Measurements from ENCODE around the gene LANCL3.
"Not testable (repeated sequence)": the region's sequence is repeated elsewhere in the genome, so short reads cannot be mapped to it uniquely, and the experiment has no call there.

LANCL3 gene

GRCh38 chrX:37638047-37638446, 66.6 kb downstream of the LANCL3 start:
- no peak for DNase-seq

- no peak for DNase-seq
Measured at GRCh38 chrX:37640142-37640541, 68.7 kb downstream of the LANCL3 start.

- DNase-seq, result no peak
Measured at GRCh38 chrX:37641859-37642258, 70.4 kb downstream of the LANCL3 start.

GRCh38 chrX:37644381-37645305, 73.2 kb downstream of the LANCL3 start:
- no peak for DNase-seq

- no peak for DNase-seq
Measured at GRCh38 chrX:37646254-37646653, 74.8 kb downstream of the LANCL3 start.

GRCh38 chrX:37650879-37651278, 79.4 kb downstream of the LANCL3 start:
- DNase-seq, result not testable (repeated sequence)

- no peak for DNase-seq
Measured at GRCh38 chrX:37651921-37652452, 80.5 kb downstream of the LANCL3 start.

- no peak for DNase-seq
Measured at GRCh38 chrX:37652589-37653231, 81.2 kb downstream of the LANCL3 start.

- no peak for DNase-seq
Measured at GRCh38 chrX:37653397-37654085, 82.1 kb downstream of the LANCL3 start.

GRCh38 chrX:37658343-37659030, 87.0 kb downstream of the LANCL3 start:
- DNase-seq, result no peak

GRCh38 chrX:37659047-37659446, 87.6 kb downstream of the LANCL3 start:
- no peak for DNase-seq

GRCh38 chrX:37662181-37662580, 90.7 kb downstream of the LANCL3 start:
- no peak for DNase-seq

GRCh38 chrX:37666516-37666915, 95.1 kb downstream of the LANCL3 start:
- DNase-seq, result no peak

- no peak for DNase-seq
Measured at GRCh38 chrX:37667141-37667540, 95.7 kb downstream of the LANCL3 start.

- no peak for DNase-seq
Measured at GRCh38 chrX:37672563-37672962, 101.1 kb downstream of the LANCL3 start.

GRCh38 chrX:37676811-37677210, 105.3 kb downstream of the LANCL3 start:
- no peak for DNase-seq

GRCh38 chrX:37677243-37677642, 105.8 kb downstream of the LANCL3 start:
- no peak for DNase-seq

- DNase-seq, result no peak
Measured at GRCh38 chrX:37677765-37678164, 106.3 kb downstream of the LANCL3 start.

GRCh38 chrX:37678574-37678973, 107.1 kb downstream of the LANCL3 start:
- no peak for DNase-seq

- no peak for DNase-seq
Measured at GRCh38 chrX:37679230-37679629, 107.8 kb downstream of the LANCL3 start.

- DNase-seq, result no peak
Measured at GRCh38 chrX:37679888-37680287, 108.4 kb downstream of the LANCL3 start.

- DNase-seq, result no peak
Measured at GRCh38 chrX:37684426-37684825, 113.0 kb downstream of the LANCL3 start.

- DNase-seq, result no peak
Measured at GRCh38 chrX:37684973-37685372, 113.5 kb downstream of the LANCL3 start.

All from activated CD8-positive, alpha-beta memory T cell treated with anti-CD3 and anti-CD28 coated beads, Interleukin-2, amount 50 U/mL, for 48 hours (primary cell).